HepG2 (cell line): ENCODE results near the gene UGT1A3. TPM values are rescaled to one million over a fixed set of nuclear protein-coding genes. Genes with fewer than 3 reads are reported as not detected.

Experiments used
- ATF7-NPFF ChIP-seq: sonication (generic); formaldehyde crosslinking; IDR thresholded peaks from 2 replicates; pipeline ENCODE4 v1.8.1; 2023; ENCODE audit warnings: mild to moderate bottlenecking, low read depth, missing genetic modification reagents, moderate library complexity
- CBX5 ChIP-seq: sonication (generic); formaldehyde crosslinking; IDR thresholded peaks from 2 replicates; pipeline ENCODE4 v1.4.0; 2020; ENCODE audit warnings: missing genetic modification reagents, borderline replicate concordance
- CENPT ChIP-seq: sonication (generic); formaldehyde crosslinking; IDR thresholded peaks from 2 replicates; pipeline ENCODE4 v1.8.0; 2022; ENCODE audit warnings: low read depth, mild to moderate bottlenecking, moderate library complexity, missing genetic modification reagents
- FOXK1 ChIP-seq: sonication (generic); formaldehyde crosslinking; IDR thresholded peaks from 2 replicates; pipeline ENCODE4 v1.4.0; 2020; ENCODE audit warnings: low read depth, missing genetic modification reagents, borderline replicate concordance
- FOXP1 ChIP-seq, 2 experiments: fragments of 450-650 bp in 1 of 2; IDR thresholded peaks; 2 replicates each; pipeline ENCODE4 v1.6.1; 2017 to 2018; ENCODE audit warnings: antibody characterized with exemption in 1 of 2
- ISL2 ChIP-seq: sonication (generic); formaldehyde crosslinking; IDR thresholded peaks from 2 replicates; pipeline ENCODE4 v1.5.0; 2020; ENCODE audit warnings: missing genetic modification reagents
- KLF11 ChIP-seq: IDR thresholded peaks from 2 replicates; pipeline ENCODE4 v1.6.1; 2016; ENCODE audit warnings: missing compliant biosample characterization
- KLF12 ChIP-seq: sonication (generic); formaldehyde crosslinking; IDR thresholded peaks from 2 replicates; pipeline ENCODE4 v1.4.0; 2020; ENCODE audit warnings: missing genetic modification reagents, borderline replicate concordance
- NR2C2 ChIP-seq: sonication (generic); formaldehyde crosslinking; IDR thresholded peaks from 2 replicates; pipeline ENCODE4 v1.4.0; 2020; ENCODE audit warnings: missing genetic modification reagents, mild to moderate bottlenecking, moderate library complexity, borderline replicate concordance
- NR2F1 ChIP-seq, 2 experiments: fragments of 450-650 bp in 1 of 2; formaldehyde crosslinking in 1 of 2; IDR thresholded peaks; 2 replicates each; pipeline versions ENCODE4 v1.5.0 to v1.6.1; 2016 to 2020; ENCODE audit warnings: mild to moderate bottlenecking in 1 of 2, missing compliant biosample characterization in 1 of 2, missing genetic modification reagents in 1 of 2, moderate library complexity in 1 of 2
- POLR2AphosphoS5 ChIP-seq: IDR thresholded peaks from 2 replicates; pipeline ENCODE4 v1.6.1; 2012; ENCODE audit warnings: low read depth, low read length
- RAD51 ChIP-seq: fragments of 450-650 bp; IDR thresholded peaks from 2 replicates; pipeline ENCODE4 v1.6.1; 2016; ENCODE audit warnings: borderline replicate concordance
- RNF2 ChIP-seq: fragments of 450-650 bp; conservative IDR thresholded peaks from 2 replicates; pipeline ENCODE4 v1.6.1; 2016; ENCODE audit warnings: low read depth
- SALL2 ChIP-seq: sonication (generic); formaldehyde crosslinking; IDR thresholded peaks from 2 replicates; pipeline ENCODE4 v1.8.1; 2023; ENCODE audit warnings: mild to moderate bottlenecking, missing genetic modification reagents, inconsistent platforms
- SIN3B ChIP-seq: fragments of 150-350 bp; IDR thresholded peaks from 2 replicates; pipeline ENCODE4 v1.6.1; 2014; ENCODE audit warnings: low read length
- SIX1 ChIP-seq: sonication (generic); formaldehyde crosslinking; IDR thresholded peaks from 2 replicates; pipeline ENCODE4 v1.4.0; 2020; ENCODE audit warnings: missing genetic modification reagents, borderline replicate concordance
- TAF15 ChIP-seq: fragments of 200-400 bp; formaldehyde crosslinking; IDR thresholded peaks from one replicate; pipeline ENCODE4 v1.6.1; 2018; ENCODE audit warnings: mild to moderate bottlenecking, low read depth, low read length; ENCODE audit not compliant: poor library complexity, severe bottlenecking
- ZBTB1 ChIP-seq: sonication (generic); formaldehyde crosslinking; IDR thresholded peaks from 2 replicates; pipeline ENCODE4 v1.4.0; 2020; ENCODE audit warnings: missing genetic modification reagents, borderline replicate concordance
- ZNF260 ChIP-seq: sonication (generic); formaldehyde crosslinking; IDR thresholded peaks from 2 replicates; pipeline ENCODE4 v1.4.0; 2020; ENCODE audit warnings: missing genetic modification reagents, low read depth, mild to moderate bottlenecking, borderline replicate concordance
- ZNF337 ChIP-seq: sonication (generic); formaldehyde crosslinking; IDR thresholded peaks from 2 replicates; pipeline ENCODE4 v1.5.1; 2020; ENCODE audit warnings: missing genetic modification reagents, low read depth, mild to moderate bottlenecking, borderline replicate concordance
- ZNF33A ChIP-seq: sonication (generic); formaldehyde crosslinking; IDR thresholded peaks from 2 replicates; pipeline ENCODE4 v1.5.1; 2020; ENCODE audit warnings: missing genetic modification reagents, mild to moderate bottlenecking, moderate library complexity, borderline replicate concordance
- ZNF674 ChIP-seq: sonication (generic); formaldehyde crosslinking; IDR thresholded peaks from 2 replicates; pipeline ENCODE4 v1.5.0; 2020; ENCODE audit warnings: low read depth, mild to moderate bottlenecking, missing genetic modification reagents
- ZNF773 ChIP-seq: sonication (generic); formaldehyde crosslinking; IDR thresholded peaks from 2 replicates; pipeline ENCODE4 v1.4.0; 2020; ENCODE audit warnings: missing genetic modification reagents, borderline replicate concordance
- ZNF83 ChIP-seq: sonication (generic); formaldehyde crosslinking; IDR thresholded peaks from 2 replicates; pipeline ENCODE4 v1.4.0; 2020; ENCODE audit warnings: missing genetic modification reagents, mild to moderate bottlenecking, borderline replicate concordance
- ZNF879 ChIP-seq: sonication (generic); formaldehyde crosslinking; IDR thresholded peaks from 2 replicates; pipeline ENCODE4 v1.8.1; 2023; ENCODE audit warnings: missing genetic modification reagents
- polyA plus RNA-seq, 8 experiments: library from polyadenylated mRNA; depleted of rRNA in 3 of 8; stranded (reverse) in 7 of 8; unstranded in 1 of 8; fragments of >200 nt; fragmentation: Illumina TruSeq in 4 of 8; extraction: Trizol in 4 of 8; gene quantifications; 2 replicates each; pipeline versions ENCODE4 v1.2.1 to v1.2.3, GENCODE V29; 2011 to 2016; ENCODE audit warnings: low read depth in 4 of 8, missing spikeins in 1 of 8, mixed read lengths in 1 of 8; ENCODE audit not compliant: insufficient read depth in 1 of 8
- total RNA-seq, 5 experiments: library from RNA; depleted of rRNA; stranded (reverse); fragments of >200 nt; fragmentation: Illumina TruSeq; extraction: Trizol; gene quantifications; 2 replicates each; pipeline ENCODE4 v1.2.3, GENCODE V29; 2016; ENCODE audit warnings: low read depth in 1 of 5
- TF ChIP-seq, protein P1 (sequence below): IDR thresholded peaks from 2 replicates; pipeline ENCODE4 v1.6.1; 2016; ENCODE audit warnings: control low read depth
- TF ChIP-seq, protein P2 (sequence below): sonication (generic); formaldehyde crosslinking; IDR thresholded peaks from 2 replicates; pipeline ENCODE4 v1.8.0; 2022; ENCODE audit warnings: mild to moderate bottlenecking, missing genetic modification reagents, moderate library complexity
- TF ChIP-seq, protein P3 (sequence below): sonication (generic); formaldehyde crosslinking; IDR thresholded peaks from 2 replicates; pipeline ENCODE4 v1.4.0; 2020; ENCODE audit warnings: missing genetic modification reagents

The UGT1A3 gene
- total and polyA plus RNA-seq, 2 of the 13 experiments (the other 11 are each of a cell fraction or from before 2014, with no cell fraction given): not detected

DNA sequence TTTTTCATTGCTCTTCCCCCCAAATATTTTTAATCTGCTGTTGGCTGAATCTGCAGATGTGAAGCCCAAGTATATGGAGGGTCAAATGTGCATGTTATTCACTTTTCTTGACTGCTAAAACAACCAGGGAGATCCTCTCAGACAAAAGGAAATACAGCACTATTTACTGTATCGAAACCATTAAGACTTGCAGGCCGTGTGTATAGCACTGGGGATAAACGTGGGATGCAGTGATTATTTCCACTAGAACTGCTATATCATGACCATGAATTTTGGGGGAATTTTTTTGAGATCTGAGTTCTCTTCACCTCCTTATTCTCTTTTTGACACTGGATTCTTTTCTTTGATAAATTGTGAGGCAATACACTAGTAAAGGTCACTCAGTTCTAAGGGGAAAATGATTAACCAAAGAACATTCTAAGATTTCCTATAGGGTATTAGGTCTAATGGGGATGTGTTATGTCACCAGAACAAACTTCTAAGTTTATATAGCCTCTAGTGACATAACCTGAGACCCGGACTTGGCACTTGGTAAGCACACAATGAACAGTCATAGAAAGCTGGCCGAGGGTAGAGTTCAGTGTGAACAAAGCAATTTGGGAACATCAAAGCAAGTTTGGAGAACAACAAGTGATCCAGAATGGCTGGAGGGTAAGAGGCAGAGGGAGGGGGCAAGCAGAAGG, 16.4 kb downstream of the UGT1A3 start (continued):
- TF ChIP-seq, protein P1, sequence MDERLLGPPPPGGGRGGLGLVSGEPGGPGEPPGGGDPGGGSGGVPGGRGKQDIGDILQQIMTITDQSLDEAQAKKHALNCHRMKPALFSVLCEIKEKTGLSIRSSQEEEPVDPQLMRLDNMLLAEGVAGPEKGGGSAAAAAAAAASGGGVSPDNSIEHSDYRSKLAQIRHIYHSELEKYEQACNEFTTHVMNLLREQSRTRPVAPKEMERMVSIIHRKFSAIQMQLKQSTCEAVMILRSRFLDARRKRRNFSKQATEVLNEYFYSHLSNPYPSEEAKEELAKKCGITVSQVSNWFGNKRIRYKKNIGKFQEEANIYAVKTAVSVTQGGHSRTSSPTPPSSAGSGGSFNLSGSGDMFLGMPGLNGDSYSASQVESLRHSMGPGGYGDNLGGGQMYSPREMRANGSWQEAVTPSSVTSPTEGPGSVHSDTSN (CRISPR knock-in tag): no peak
- TF ChIP-seq SIX1 (peak; percentile 94), FOXK1 (peak; percentile 98), FOXP1 (IDR thresholded peaks at IDR 0.05) (peak; percentile 78), FOXP1 (CRISPR knock-in tag; IDR thresholded peaks at IDR 0.05) (peak; percentile 97), ZBTB1 (no peak), NR2F1 (CRISPR knock-in tag; IDR thresholded peaks at IDR 0.05) (peak; percentile 97 to 99), ZNF773 (CRISPR knock-in tag) (no peak), POLR2AphosphoS5 (no peak), ATF7-NPFF (CRISPR knock-in tag) (peak; percentile 68; the same call in 1 of the 2 replicates), ZNF879 (CRISPR knock-in tag) (no peak), ZNF33A (no peak), ZNF674 (CRISPR knock-in tag) (no peak), NR2C2 (CRISPR knock-in tag) (peak; percentile 82), CENPT (CRISPR knock-in tag) (no peak), SIN3B (no peak), ZNF260 (CRISPR knock-in tag) (no peak), ZNF83 (no peak), ZNF337 (CRISPR knock-in tag) (no peak), KLF11 (CRISPR knock-in tag) (peak; percentile 74; the same call in 1 of the 2 replicates), RNF2 (0 out of 2 replicates have a peak, but pooled peaks have one; percentile 2), KLF12 (no peak), CBX5 (CRISPR knock-in tag) (0 out of 2 replicates have a peak, but pooled peaks have one; percentile 56), SALL2 (CRISPR knock-in tag) (no peak; the same call in 1 of the 2 replicates), TAF15 (no peak), ISL2 (CRISPR knock-in tag) (peak; percentile 94), RAD51 (no peak)
- TF ChIP-seq, protein P2, sequence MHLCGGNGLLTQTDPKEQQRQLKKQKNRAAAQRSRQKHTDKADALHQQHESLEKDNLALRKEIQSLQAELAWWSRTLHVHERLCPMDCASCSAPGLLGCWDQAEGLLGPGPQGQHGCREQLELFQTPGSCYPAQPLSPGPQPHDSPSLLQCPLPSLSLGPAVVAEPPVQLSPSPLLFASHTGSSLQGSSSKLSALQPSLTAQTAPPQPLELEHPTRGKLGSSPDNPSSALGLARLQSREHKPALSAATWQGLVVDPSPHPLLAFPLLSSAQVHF (CRISPR knock-in tag): peak; percentile 67; the same call in 1 of the 2 replicates
- TF ChIP-seq, protein P3, sequence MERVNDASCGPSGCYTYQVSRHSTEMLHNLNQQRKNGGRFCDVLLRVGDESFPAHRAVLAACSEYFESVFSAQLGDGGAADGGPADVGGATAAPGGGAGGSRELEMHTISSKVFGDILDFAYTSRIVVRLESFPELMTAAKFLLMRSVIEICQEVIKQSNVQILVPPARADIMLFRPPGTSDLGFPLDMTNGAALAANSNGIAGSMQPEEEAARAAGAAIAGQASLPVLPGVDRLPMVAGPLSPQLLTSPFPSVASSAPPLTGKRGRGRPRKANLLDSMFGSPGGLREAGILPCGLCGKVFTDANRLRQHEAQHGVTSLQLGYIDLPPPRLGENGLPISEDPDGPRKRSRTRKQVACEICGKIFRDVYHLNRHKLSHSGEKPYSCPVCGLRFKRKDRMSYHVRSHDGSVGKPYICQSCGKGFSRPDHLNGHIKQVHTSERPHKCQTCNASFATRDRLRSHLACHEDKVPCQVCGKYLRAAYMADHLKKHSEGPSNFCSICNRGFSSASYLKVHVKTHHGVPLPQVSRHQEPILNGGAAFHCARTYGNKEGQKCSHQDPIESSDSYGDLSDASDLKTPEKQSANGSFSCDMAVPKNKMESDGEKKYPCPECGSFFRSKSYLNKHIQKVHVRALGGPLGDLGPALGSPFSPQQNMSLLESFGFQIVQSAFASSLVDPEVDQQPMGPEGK (CRISPR knock-in tag): peak; percentile 71; the same call in 1 of the 2 replicates
